AG04449 (cell line): ENCODE data around the gene DHRS2.

ENCODE experiments used
- CTCF ChIA-PET: fragments of 350-600 bp; formaldehyde crosslinking; extraction: SDS; loops from one replicate; lab custom pipeline; 2021; ENCODE audit warnings: antibody characterized with exemption; lab: Yijun Ruan, JAX
- POLR2A ChIA-PET: fragments of 400-600, 350-600 bp; formaldehyde crosslinking; extraction: SDS; loops from one replicate; lab custom pipeline; 2020; ENCODE audit warnings: antibody characterized with exemption, inconsistent platforms; lab: Yijun Ruan, JAX
- DNase-seq: peaks from one replicate; pipeline ENCODE4 v3.0.0-alpha.2; 2010; ENCODE audit warnings: low read depth, low spot score
- H3K4me3 ChIP-seq: 2 replicates; pipeline ENCODE4 v1.5.1; 2011; ENCODE audit warnings: low read depth, mild to moderate bottlenecking, control low read depth, low read length
- TF ChIP-seq, protein P1 (sequence below): IDR thresholded peaks from one replicate; pipeline ENCODE4 v1.5.1; 2011; ENCODE audit warnings: mild to moderate bottlenecking, moderate library complexity, low read length, control low read depth, inconsistent platforms; ENCODE audit not compliant: insufficient read depth; ENCODE audit errors: missing control alignments

The DHRS2 gene

DNA sequence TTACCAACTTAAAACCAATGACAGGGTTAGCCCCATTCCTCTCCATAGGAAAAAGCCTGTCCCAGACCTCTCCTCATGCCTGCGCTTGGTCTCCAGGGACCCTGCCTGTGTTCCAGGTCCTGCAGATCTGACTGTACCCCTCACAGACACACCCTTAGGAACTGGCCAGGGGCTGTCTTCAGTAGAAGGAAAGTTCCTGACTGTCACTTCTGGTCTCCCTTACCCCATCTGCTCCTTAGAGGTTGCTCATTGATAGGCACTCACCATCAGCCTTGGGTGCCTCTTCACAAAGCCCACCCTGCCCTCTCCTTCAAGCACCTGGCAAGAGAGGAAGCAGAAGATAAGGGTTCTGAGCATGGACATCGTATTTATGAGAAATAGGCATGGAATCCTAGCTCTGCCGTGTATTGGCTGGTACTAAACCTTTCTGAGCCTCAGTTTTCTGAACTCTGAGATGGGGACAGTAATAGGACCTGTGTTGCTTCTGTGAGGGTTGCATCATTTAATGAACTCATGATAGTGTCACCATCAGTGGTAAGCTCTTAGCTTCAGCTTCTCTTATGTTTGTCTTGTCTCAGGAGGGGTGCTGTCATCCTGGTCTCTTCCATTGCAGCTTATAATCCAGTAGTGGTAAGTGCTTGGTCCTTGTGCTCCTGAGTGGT is 7.5 kb downstream of the DHRS2 start:
- CTCF ChIA-PET, result interaction anchor here (3.4 kb wide), 1 partner anchor 11 kb away, joined by 26 read pairs; no protein-coding TSS in a partner anchor
- TF ChIP-seq, protein P1, sequence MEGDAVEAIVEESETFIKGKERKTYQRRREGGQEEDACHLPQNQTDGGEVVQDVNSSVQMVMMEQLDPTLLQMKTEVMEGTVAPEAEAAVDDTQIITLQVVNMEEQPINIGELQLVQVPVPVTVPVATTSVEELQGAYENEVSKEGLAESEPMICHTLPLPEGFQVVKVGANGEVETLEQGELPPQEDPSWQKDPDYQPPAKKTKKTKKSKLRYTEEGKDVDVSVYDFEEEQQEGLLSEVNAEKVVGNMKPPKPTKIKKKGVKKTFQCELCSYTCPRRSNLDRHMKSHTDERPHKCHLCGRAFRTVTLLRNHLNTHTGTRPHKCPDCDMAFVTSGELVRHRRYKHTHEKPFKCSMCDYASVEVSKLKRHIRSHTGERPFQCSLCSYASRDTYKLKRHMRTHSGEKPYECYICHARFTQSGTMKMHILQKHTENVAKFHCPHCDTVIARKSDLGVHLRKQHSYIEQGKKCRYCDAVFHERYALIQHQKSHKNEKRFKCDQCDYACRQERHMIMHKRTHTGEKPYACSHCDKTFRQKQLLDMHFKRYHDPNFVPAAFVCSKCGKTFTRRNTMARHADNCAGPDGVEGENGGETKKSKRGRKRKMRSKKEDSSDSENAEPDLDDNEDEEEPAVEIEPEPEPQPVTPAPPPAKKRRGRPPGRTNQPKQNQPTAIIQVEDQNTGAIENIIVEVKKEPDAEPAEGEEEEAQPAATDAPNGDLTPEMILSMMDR, result no peak
- DNase-seq, result no peak
- POLR2A ChIA-PET, result interaction anchor here (0.6 kb wide), 1 partner anchor 465 kb away, joined by 3 read pairs; no protein-coding TSS in a partner anchor
- H3K4me3 ChIP-seq, result no peak overlapping the region

DNA sequence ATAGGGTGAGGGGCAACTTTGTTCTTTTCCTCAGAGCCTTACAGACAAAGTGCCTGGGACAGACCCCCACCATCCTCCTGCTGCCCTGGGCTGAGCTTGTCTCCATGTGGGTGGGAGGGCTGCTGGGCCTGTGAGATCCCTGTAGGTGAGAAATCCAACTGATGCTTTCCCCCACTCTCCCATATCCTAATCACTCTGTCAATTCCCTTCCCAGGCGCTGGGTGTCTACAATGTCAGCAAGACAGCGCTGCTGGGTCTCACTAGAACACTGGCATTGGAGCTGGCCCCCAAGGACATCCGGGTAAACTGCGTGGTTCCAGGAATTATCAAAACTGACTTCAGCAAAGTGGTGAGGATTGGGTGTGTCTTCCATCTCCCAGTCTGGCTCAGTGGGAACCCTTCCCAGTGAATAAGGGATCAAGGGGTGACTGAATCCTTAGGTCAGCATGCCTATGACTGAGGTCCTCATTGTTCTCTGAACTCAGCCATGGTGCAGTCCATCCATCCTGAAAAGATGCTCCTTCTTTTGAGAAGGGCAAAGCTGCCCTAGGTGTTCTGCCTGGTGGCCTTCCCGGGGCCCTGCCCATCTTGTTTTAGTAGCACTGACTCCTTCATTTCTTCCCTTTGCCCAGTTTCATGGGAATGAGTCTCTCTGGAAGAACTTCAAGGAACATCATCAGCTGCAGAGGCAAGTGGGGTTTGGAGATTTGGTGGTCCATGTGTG is 8.2 kb downstream of the DHRS2 start:
- TF ChIP-seq, protein P1, result no peak
- no peak overlapping the region for H3K4me3 ChIP-seq
- ChIA-PET POLR2A (interaction anchor here (0.6 kb wide), 1 partner anchor 464 kb away, joined by 3 read pairs; no protein-coding TSS in a partner anchor), CTCF (interaction anchor here (1.3 to 3.4 kb wide), 3 partner anchors 9 to 55 kb away, joined by 3 to 26 read pairs (median 4); partner anchors contain the start of gene DHRS2)
- no peak for DNase-seq

GRCh38 chr14:23644919-23645336 is 8.8 kb downstream of the DHRS2 start:
- ChIA-PET POLR2A (no interaction called here), CTCF (interaction anchor here (1.3 to 3.4 kb wide), 3 partner anchors 9 to 56 kb away, joined by 3 to 26 read pairs (median 4); partner anchors contain the start of gene DHRS2)
- no peak overlapping the region for H3K4me3 ChIP-seq
- no peak for DNase-seq
- TF ChIP-seq, protein P1, result no peak

GRCh38 chr14:23645504-23645811 is 9.3 kb downstream of the DHRS2 start:
- TF ChIP-seq, protein P1, result no peak
- ChIA-PET POLR2A (no interaction called here), CTCF (interaction anchor here (1.1 to 3.4 kb wide), 4 partner anchors 10 to 56 kb away, joined by 3 to 26 read pairs (median 4); partner anchors contain the start of gene DHRS2)
- DNase-seq, result no peak
- H3K4me3 ChIP-seq, result no peak overlapping the region

- DNase-seq, result no peak
- CTCF ChIA-PET, result interaction anchor here (1.1 to 3.4 kb wide), 3 partner anchors 14 to 57 kb away, joined by 3 to 26 read pairs (median 4); no protein-coding TSS in a partner anchor
These were observed 9.9 kb downstream of the DHRS2 start for GRCh38 chr14:23645812-23646647.

More at GRCh38 chr14:23645812-23646647, 9.9 kb downstream of the DHRS2 start:
- TF ChIP-seq, protein P1, result no peak
- POLR2A ChIA-PET, result no interaction called here
- no peak overlapping the region for H3K4me3 ChIP-seq
